Naive B cell (primary cell): ENCODE measurements around the gene PTPRZ1. TPM values are rescaled to one million over a fixed set of nuclear protein-coding genes. Genes with fewer than 3 reads are reported as not detected.

ENCODE experiments used
- ATAC-seq, 2 donors: fragments of 150-1000 bp; cut with Tn5 transposase; 2 replicates each; pipeline ENCODE4 v1.10.0; 2021; ENCODE audit warnings: low read depth in 2 of 2, mild to moderate bottlenecking in 2 of 2, moderate library complexity in 2 of 2
- DNase-seq: peaks from one replicate; pipeline ENCODE4 v3.0.0; 2022
- H3K27ac Mint-ChIP-seq, 6 donors: one replicate each; pipeline ENCODE4 v1.8.0; 2020 to 2022; ENCODE audit warnings: mild to moderate bottlenecking in 6 of 6, mixed read lengths in 6 of 6, moderate library complexity in 5 of 6, inconsistent platforms in 2 of 6
- H3K27me3 Mint-ChIP-seq, 3 donors: one replicate each; pipeline ENCODE4 v1.8.0; 2021 to 2022; ENCODE audit warnings: mixed read lengths in 3 of 3, mild to moderate bottlenecking in 1 of 3
- H3K36me3 Mint-ChIP-seq, 2 donors: one replicate each; pipeline ENCODE4 v1.8.0; 2020 to 2022; ENCODE audit warnings: mixed read lengths in 2 of 2, inconsistent platforms in 1 of 2, mild to moderate bottlenecking in 1 of 2
- H3K4me1 Mint-ChIP-seq, 3 donors: one replicate each; pipeline ENCODE4 v1.8.0; 2020 to 2022; ENCODE audit warnings: mixed read lengths in 3 of 3, inconsistent platforms in 1 of 3, mild to moderate bottlenecking in 1 of 3, moderate library complexity in 1 of 3
- H3K4me3 Mint-ChIP-seq, 8 donors: one replicate each; pipeline ENCODE4 v1.8.0; 2020 to 2022; ENCODE audit warnings: mild to moderate bottlenecking in 8 of 8, mixed read lengths in 8 of 8, moderate library complexity in 8 of 8, inconsistent platforms in 2 of 8
- H3K9me3 Mint-ChIP-seq, 7 donors: one replicate each; pipeline ENCODE4 v1.8.0; 2020 to 2022; ENCODE audit warnings: mixed read lengths in 7 of 7, mild to moderate bottlenecking in 5 of 7, inconsistent platforms in 2 of 7, moderate library complexity in 1 of 7
- polyA plus RNA-seq, 6 donors: library from polyadenylated mRNA; unstranded; fragments of 300-500 nt; fragmentation: Illumina TruSeq; gene quantifications; one replicate each; pipeline ENCODE4 v1.2.3, GENCODE V29; 2021; ENCODE audit warnings: low read depth in 6 of 6

The PTPRZ1 gene
- not detected for polyA plus RNA-seq

GRCh38 chr7:121872831-121873288, at the start of gene PTPRZ1:
PTPRZ1 (plus strand) TSS chr7:121873161; CDS start chr7:121873500, 339 bp downstream.
- ATAC-seq (no peak), DNase-seq (no peak)
- peak within 1 kb of the TSS in 7 of 8 donors; percentile 24 to 65 (median 52) for H3K4me3 Mint-ChIP-seq
- peaks cover 0 to 9% (median 2%) of the 10 kb centered on the region in 7 donors for H3K9me3 Mint-ChIP-seq
- H3K27ac Mint-ChIP-seq: no peak within 1 kb of the TSS
- H3K4me1 Mint-ChIP-seq: peaks cover 5 to 8% (median 7%) of the 10 kb centered on the region in 3 donors
- H3K36me3 Mint-ChIP-seq: peaks cover 5 to 8% of the 10 kb centered on the region in 2 donors
- peaks cover 41 to 59% (median 56%) of the 10 kb centered on the region in 3 donors for H3K27me3 Mint-ChIP-seq

GRCh38 chr7:121824276-121824675, 48.7 kb upstream of the PTPRZ1 start:
- DNase-seq (no peak), ATAC-seq (no peak)
- no peak overlapping the region for H3K27ac Mint-ChIP-seq
- H3K4me3 Mint-ChIP-seq: no peak overlapping the region
- peaks cover 0 to 9% (median 0%) of the 10 kb centered on the region in 7 donors for H3K9me3 Mint-ChIP-seq
- no peaks in the 10 kb centered on the region for H3K4me1 Mint-ChIP-seq
- H3K36me3 Mint-ChIP-seq: no peaks in the 10 kb centered on the region
- no peaks in the 10 kb centered on the region for H3K27me3 Mint-ChIP-seq

GRCh38 chr7:121831351-121831750, 41.6 kb upstream of the PTPRZ1 start:
- H3K9me3 Mint-ChIP-seq: peaks cover 0 to 2% (median 0%) of the 10 kb centered on the region in 7 donors
- no peak for ATAC-seq
- H3K36me3 Mint-ChIP-seq: no peaks in the 10 kb centered on the region
- no peaks in the 10 kb centered on the region for H3K4me1 Mint-ChIP-seq
- no peaks in the 10 kb centered on the region for H3K27me3 Mint-ChIP-seq
- no peak for DNase-seq
- no peak overlapping the region for H3K27ac Mint-ChIP-seq
- no peak overlapping the region for H3K4me3 Mint-ChIP-seq

GRCh38 chr7:121831801-121832200, 41.2 kb upstream of the PTPRZ1 start:
- Mint-ChIP-seq H3K4me3 (no peak overlapping the region), H3K9me3 (peaks cover 0 to 2% (median 0%) of the 10 kb centered on the region in 7 donors), H3K27ac (no peak overlapping the region), H3K36me3 (no peaks in the 10 kb centered on the region), H3K27me3 (no peaks in the 10 kb centered on the region), H3K4me1 (no peaks in the 10 kb centered on the region)
- ATAC-seq: no peak
- no peak for DNase-seq

GRCh38 chr7:121832347-121832746, 40.6 kb upstream of the PTPRZ1 start:
- no peaks in the 10 kb centered on the region for H3K27me3 Mint-ChIP-seq
- no peak overlapping the region for H3K4me3 Mint-ChIP-seq
- DNase-seq (no peak), ATAC-seq (no peak)
- no peaks in the 10 kb centered on the region for H3K4me1 Mint-ChIP-seq
- H3K9me3 Mint-ChIP-seq: peaks cover 0 to 2% (median 0%) of the 10 kb centered on the region in 7 donors
- H3K36me3 Mint-ChIP-seq: no peaks in the 10 kb centered on the region
- H3K27ac Mint-ChIP-seq: peak overlapping the region in 1 of 6 donors; percentile 29

- Mint-ChIP-seq H3K36me3 (no peaks in the 10 kb centered on the region), H3K9me3 (peaks cover 0 to 2% (median 0%) of the 10 kb centered on the region in 7 donors), H3K27me3 (no peaks in the 10 kb centered on the region), H3K4me3 (no peak overlapping the region), H3K27ac (no peak overlapping the region), H3K4me1 (no peaks in the 10 kb centered on the region)
- no peak for DNase-seq
- no peak for ATAC-seq
Observed at GRCh38 chr7:121833991-121834390, 39.0 kb upstream of the PTPRZ1 start.

- no peak overlapping the region for H3K27ac Mint-ChIP-seq
- H3K27me3 Mint-ChIP-seq: no peaks in the 10 kb centered on the region
- no peaks in the 10 kb centered on the region for H3K4me1 Mint-ChIP-seq
- ATAC-seq (no peak), DNase-seq (no peak)
- no peak overlapping the region for H3K4me3 Mint-ChIP-seq
- H3K9me3 Mint-ChIP-seq: peaks cover 0 to 8% (median 0%) of the 10 kb centered on the region in 7 donors
- no peaks in the 10 kb centered on the region for H3K36me3 Mint-ChIP-seq
Observed at GRCh38 chr7:121837462-121837861, 35.5 kb upstream of the PTPRZ1 start.

GRCh38 chr7:121847041-121847440, 25.9 kb upstream of the PTPRZ1 start:
- no peak for DNase-seq
- ATAC-seq: no peak
- peaks cover 0 to 12% (median 0%) of the 10 kb centered on the region in 7 donors for H3K9me3 Mint-ChIP-seq
- no peaks in the 10 kb centered on the region for H3K27me3 Mint-ChIP-seq
- no peak overlapping the region for H3K4me3 Mint-ChIP-seq
- H3K4me1 Mint-ChIP-seq: no peaks in the 10 kb centered on the region
- no peak overlapping the region for H3K27ac Mint-ChIP-seq
- H3K36me3 Mint-ChIP-seq: no peaks in the 10 kb centered on the region

GRCh38 chr7:121853307-121853706, 19.7 kb upstream of the PTPRZ1 start:
- no peak overlapping the region for H3K27ac Mint-ChIP-seq

GRCh38 chr7:121860953-121861352, 12.0 kb upstream of the PTPRZ1 start:
- Mint-ChIP-seq H3K27me3 (peaks cover 0 to 11% (median 0%) of the 10 kb centered on the region in 3 donors), H3K27ac (no peak overlapping the region), H3K36me3 (no peaks in the 10 kb centered on the region), H3K4me1 (no peaks in the 10 kb centered on the region), H3K9me3 (peaks cover 0 to 12% (median 0%) of the 10 kb centered on the region in 7 donors), H3K4me3 (no peak overlapping the region)
- DNase-seq: no peak
- ATAC-seq: no peak

More at GRCh38 chr7:121853307-121853706, 19.7 kb upstream of the PTPRZ1 start:
- no peaks in the 10 kb centered on the region for H3K4me1 Mint-ChIP-seq
- ATAC-seq (no peak), DNase-seq (no peak)
- peaks cover 0 to 6% (median 0%) of the 10 kb centered on the region in 3 donors for H3K27me3 Mint-ChIP-seq
- no peaks in the 10 kb centered on the region for H3K36me3 Mint-ChIP-seq
- H3K4me3 Mint-ChIP-seq: no peak overlapping the region
- H3K9me3 Mint-ChIP-seq: peaks cover 0 to 12% (median 0%) of the 10 kb centered on the region in 7 donors

- Mint-ChIP-seq H3K4me3 (no peak overlapping the region), H3K27ac (no peak overlapping the region), H3K27me3 (peaks cover 0 to 8% (median 6%) of the 10 kb centered on the region in 3 donors), H3K36me3 (no peaks in the 10 kb centered on the region), H3K9me3 (peaks cover 0 to 19% (median 0%) of the 10 kb centered on the region in 7 donors), H3K4me1 (no peaks in the 10 kb centered on the region)
- ATAC-seq (no peak), DNase-seq (no peak)
Observed at GRCh38 chr7:121862591-121862990, 10.4 kb upstream of the PTPRZ1 start.

GRCh38 chr7:121871188-121871587, 1.8 kb upstream of the PTPRZ1 start:
- H3K4me1 Mint-ChIP-seq: peaks cover 5 to 8% (median 7%) of the 10 kb centered on the region in 3 donors
- H3K4me3 Mint-ChIP-seq: no peak overlapping the region
- no peak overlapping the region for H3K27ac Mint-ChIP-seq
- DNase-seq (no peak), ATAC-seq (no peak)
- H3K9me3 Mint-ChIP-seq: peaks cover 0 to 14% (median 3%) of the 10 kb centered on the region in 7 donors
- H3K27me3 Mint-ChIP-seq: peaks cover 38 to 56% (median 52%) of the 10 kb centered on the region in 3 donors
- H3K36me3 Mint-ChIP-seq: peaks cover 5 to 8% of the 10 kb centered on the region in 2 donors

- no peak for DNase-seq
- ATAC-seq: no peak
- H3K4me1 Mint-ChIP-seq: peaks cover 5 to 8% (median 7%) of the 10 kb centered on the region in 3 donors
- peak overlapping the region in 6 of 8 donors; percentile 24 to 65 (median 46) for H3K4me3 Mint-ChIP-seq
- H3K27ac Mint-ChIP-seq: no peak overlapping the region
- H3K36me3 Mint-ChIP-seq: peaks cover 5 to 8% of the 10 kb centered on the region in 2 donors
- peaks cover 41 to 59% (median 56%) of the 10 kb centered on the region in 3 donors for H3K27me3 Mint-ChIP-seq
- H3K9me3 Mint-ChIP-seq: peaks cover 0 to 9% (median 2%) of the 10 kb centered on the region in 7 donors
Observed at GRCh38 chr7:121873289-121874194, 581 bp downstream of the PTPRZ1 start.
